ENCODE data around the gene AXIN1.

The AXIN1 gene

GRCh38 chr16:301235-301634 is 51.3 kb downstream of the AXIN1 start:
- no peak for DNase-seq

- DNase-seq, result no peak
These were observed 54.7 kb downstream of the AXIN1 start for GRCh38 chr16:297832-298231.

GRCh38 chr16:296806-297510 is 55.6 kb downstream of the AXIN1 start:
- no peak for DNase-seq

- no peak for DNase-seq
These were observed 56.2 kb downstream of the AXIN1 start for GRCh38 chr16:296276-296675.

GRCh38 chr16:293043-293775 is 59.3 kb downstream of the AXIN1 start:
- no peak for DNase-seq

GRCh38 chr16:291539-291938 is 61.0 kb downstream of the AXIN1 start:
- no peak for DNase-seq

GRCh38 chr16:290681-291405 is 61.7 kb downstream of the AXIN1 start:
- no peak for DNase-seq

- DNase-seq, result no peak
These were observed 62.4 kb downstream of the AXIN1 start for GRCh38 chr16:290015-290680.

GRCh38 chr16:289395-289997 is 63.0 kb downstream of the AXIN1 start:
- no peak for DNase-seq

- no peak for DNase-seq
These were observed 64.3 kb downstream of the AXIN1 start for GRCh38 chr16:287981-288920.

GRCh38 chr16:287298-287811 is 65.2 kb downstream of the AXIN1 start:
- DNase-seq, result no peak

- no peak for DNase-seq
These were observed 65.8 kb downstream of the AXIN1 start for GRCh38 chr16:286491-287297.

- DNase-seq, result no peak
These were observed 67.1 kb downstream of the AXIN1 start for GRCh38 chr16:285146-286055.

GRCh38 chr16:284204-285120 is 68.1 kb downstream of the AXIN1 start:
- no peak for DNase-seq

GRCh38 chr16:283033-283805 is 69.3 kb downstream of the AXIN1 start, which contains the start of gene PDIA2:
TSS of gene PDIA2 (plus strand) at chr16:283164. CDS start at chr16:283170, 6 bp downstream.
- no peak for DNase-seq

- DNase-seq, result no peak
These were observed 70.0 kb downstream of the AXIN1 start for GRCh38 chr16:282491-282890.

GRCh38 chr16:281660-282255 is 70.8 kb downstream of the AXIN1 start:
- no peak for DNase-seq

All from 8988T (cell line).